Measurements from ENCODE around the gene SYNGR3. TPM values are rescaled to one million over a fixed set of nuclear protein-coding genes. Genes with fewer than 3 reads are reported as not detected.

The SYNGR3 gene
- total RNA-seq, 1 experiment from 2014 or later = 2.3 TPM

- DNase-seq (ENCODE audit: low spot score) = peak; percentile 71
Observed at GRCh38 chr16:1991948-1992703, 2.4 kb downstream of the SYNGR3 start.

- no peak for DNase-seq (ENCODE audit: low spot score)
Observed at GRCh38 chr16:1992704-1993317, 3.0 kb downstream of the SYNGR3 start.

DNA sequence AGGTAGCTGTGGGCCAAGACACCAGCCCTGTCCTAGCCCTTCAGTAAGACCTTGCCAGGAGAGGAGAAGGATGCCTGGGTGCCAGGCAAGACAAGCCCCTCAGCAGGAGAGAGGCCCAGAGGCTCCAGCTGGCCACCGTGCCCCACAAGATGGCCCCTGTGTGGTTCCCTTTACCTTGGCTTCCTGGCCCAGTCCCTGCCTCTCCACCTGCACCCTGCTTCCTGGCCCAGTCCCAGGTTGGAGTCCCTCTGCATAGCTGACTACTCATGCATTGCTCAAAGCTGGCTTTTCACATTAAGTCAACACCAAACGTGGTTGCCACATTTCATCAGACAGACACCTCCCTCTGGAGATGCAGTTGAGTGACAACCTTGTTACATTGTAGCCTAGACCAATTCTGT, 4.0 kb downstream of the SYNGR3 start:
- peak; percentile 33 for DNase-seq (ENCODE audit: low spot score)

- no peak for DNase-seq (ENCODE audit: low spot score)
Observed at GRCh38 chr16:1997494-1998359, 8.0 kb downstream of the SYNGR3 start.

- DNase-seq (ENCODE audit: low spot score) = no peak
Observed at GRCh38 chr16:1998360-1998835, 8.6 kb downstream of the SYNGR3 start.

DNA sequence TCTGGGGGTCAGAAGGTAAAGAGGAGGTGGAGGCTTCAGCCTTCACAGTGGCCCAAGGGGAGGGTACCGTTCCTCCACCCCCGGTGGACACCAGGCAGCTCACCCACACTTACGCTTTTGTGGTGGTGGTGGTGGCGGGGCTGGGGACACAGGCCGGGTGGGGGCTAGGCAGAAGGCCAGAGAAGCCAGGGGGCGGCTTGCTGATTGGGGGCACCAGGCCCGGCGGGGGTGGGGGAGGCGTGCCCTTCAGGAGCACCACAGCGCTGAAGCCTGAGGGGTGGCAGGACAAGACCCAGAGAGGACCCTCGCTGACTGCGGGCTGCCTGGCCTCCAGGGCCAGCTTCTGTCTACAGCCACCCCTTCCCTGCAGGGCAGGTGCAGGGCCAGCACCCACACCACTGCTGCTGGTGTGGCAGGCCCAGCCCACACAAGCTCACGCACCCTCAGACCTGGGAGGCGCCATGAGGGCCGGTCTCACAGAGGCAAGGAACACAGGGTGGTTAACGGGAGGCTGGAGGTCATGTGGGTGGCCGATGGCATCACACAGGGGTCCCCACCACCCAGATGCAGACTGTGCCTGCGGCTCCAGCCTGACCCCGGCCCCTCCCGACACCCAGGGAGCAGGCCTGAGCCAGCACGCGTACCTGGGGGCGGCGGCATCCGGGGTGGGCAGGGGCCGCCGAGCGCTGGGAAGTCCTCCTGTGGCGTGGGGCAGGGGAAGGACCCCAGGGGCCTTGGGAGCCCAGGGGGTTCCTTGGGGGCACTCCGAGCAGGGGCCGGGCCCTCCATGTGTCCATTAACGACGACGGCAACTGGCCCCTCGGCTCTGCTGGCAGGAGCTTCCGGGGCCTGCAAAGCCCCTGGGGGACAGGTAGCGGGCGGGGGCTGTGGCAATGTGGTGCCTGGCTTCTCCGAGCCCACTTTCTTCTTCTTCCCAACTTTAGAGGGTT, 9.4 kb downstream of the SYNGR3 start:
- no peak for DNase-seq (ENCODE audit: low spot score)

- no peak for DNase-seq (ENCODE audit: low spot score)
Observed at GRCh38 chr16:1999866-2000514, 10.2 kb downstream of the SYNGR3 start.

- no peak for DNase-seq (ENCODE audit: low spot score)
Observed at GRCh38 chr16:2001035-2001434, 11.3 kb downstream of the SYNGR3 start.

DNA sequence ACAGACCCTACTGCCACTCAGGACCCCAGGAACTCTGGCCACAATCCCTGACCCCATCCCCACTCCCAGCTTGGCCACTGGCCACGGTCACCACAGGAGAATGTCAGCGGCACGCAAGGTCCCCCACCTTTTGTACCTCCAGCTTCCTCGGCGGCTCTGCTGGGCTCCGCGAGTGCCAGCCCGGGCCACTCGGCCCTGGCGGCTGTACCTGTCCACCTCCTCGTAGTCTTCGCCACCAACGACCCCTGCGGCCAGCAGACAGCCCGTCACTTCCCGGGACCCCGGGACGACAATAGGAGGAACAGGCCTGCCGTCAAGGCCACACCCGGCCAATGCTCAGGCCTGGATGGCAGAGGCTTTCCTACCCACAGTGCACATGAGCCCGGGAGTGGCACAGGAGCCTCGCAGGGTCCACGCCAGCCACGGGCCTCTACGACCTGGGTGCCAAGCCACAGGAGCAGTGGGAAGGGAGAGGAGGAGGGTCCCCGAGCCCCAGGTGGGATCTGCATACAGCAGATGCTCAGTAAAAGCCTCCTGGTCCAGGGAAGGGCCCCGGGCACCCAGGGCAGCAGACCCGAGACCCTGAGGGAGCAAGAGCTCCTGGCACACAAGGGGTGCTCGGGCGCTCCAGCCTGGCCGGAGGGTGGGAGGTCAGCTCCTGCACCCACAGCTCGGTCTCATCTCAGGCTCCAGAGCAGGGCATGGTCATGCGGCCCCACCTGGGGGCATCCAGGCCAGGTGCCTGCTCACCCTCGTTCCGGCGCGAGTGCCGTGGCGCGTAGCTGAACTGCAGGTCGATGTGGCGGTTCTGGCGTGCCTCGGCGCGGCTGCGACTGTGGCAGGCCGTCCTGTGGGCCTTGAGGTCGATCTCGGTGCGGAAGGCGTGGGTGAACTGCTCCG, 11.9 kb downstream of the SYNGR3 start:
- DNase-seq (ENCODE audit: low spot score) = no peak

DNA sequence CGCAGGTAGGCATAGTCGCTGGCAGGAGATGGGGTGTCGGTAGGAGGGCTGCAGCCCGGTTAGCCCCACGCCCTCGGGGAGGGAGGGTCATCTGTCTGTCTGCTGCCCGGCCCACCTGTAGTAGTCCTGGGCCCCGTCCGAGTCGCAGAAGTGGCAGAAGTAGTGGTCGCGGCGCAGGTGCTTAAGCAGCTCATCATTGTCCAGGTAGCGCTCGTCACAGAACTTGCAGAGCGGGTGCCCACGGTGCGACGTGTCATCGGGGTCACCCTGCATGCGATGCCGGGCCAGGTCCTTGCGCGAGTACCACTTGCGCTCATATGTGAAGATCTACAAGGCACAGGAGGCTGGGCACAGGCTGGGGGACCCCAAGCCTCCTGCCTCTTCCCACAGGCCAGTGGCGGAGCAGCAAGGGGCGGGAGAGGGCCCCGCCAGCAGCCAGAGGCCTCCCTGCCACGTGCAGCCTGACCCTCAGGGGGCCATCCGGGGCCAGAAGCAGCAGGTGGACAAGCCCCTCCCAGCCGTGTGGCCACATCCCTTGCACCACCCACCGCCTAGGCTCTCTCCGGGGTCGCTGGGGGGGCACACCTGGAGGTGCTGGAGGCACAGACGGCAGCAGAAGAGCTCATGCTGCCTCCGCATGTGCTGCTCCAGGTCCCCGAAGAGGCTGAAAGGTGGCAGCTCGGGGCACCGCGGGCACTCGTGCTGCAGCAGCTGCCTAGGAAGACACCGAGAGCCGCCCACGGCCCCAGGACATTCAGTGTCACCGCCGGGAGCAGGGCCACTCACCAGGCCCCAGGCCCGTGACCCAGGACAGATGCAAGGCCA, 12.8 kb downstream of the SYNGR3 start:
- DNase-seq (ENCODE audit: low spot score) = no peak

- no peak for DNase-seq (ENCODE audit: low spot score)
Observed at GRCh38 chr16:2003231-2003826, 13.6 kb downstream of the SYNGR3 start.

DNA sequence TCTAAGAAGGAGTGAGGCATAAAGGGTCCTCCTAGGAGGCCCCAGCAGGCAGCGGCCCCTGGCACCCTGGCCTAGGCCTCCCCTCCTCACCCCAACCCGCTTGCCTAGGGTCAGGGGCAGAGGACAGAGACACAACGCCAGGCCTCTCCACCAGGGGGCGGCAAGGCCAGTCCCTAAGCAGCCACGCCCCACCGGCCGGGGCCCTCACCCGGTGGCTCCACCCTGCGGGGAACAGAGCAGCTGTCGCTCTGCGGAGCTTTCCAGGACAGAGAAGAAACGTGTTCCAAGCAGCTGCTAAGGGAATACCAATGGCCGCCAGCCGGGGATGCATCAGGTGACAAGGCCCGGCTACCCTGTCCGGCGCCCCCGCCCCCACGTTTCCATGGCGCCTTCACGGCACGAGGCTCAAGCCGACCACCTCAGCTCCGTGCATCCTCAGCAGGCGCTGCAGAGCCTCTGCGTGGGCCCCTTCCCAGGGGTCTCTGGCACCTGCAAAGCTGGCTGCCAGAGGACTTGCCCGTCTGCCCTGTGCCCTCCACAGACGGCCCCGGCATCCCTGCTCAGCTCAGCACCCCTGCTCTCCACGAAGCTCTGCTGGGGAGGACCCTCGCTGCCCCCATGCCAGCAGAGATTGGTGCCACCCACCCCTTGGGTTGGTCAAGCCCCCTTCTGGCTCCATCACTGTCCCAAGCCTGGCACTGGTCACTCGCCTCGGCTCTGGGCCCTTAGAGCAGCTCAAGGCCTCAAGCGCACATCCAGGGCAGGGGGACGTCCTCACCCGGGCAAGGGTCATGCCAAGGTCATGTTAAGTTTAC, 14.3 kb downstream of the SYNGR3 start:
- DNase-seq (ENCODE audit: low spot score) = peak; percentile 95

DNA sequence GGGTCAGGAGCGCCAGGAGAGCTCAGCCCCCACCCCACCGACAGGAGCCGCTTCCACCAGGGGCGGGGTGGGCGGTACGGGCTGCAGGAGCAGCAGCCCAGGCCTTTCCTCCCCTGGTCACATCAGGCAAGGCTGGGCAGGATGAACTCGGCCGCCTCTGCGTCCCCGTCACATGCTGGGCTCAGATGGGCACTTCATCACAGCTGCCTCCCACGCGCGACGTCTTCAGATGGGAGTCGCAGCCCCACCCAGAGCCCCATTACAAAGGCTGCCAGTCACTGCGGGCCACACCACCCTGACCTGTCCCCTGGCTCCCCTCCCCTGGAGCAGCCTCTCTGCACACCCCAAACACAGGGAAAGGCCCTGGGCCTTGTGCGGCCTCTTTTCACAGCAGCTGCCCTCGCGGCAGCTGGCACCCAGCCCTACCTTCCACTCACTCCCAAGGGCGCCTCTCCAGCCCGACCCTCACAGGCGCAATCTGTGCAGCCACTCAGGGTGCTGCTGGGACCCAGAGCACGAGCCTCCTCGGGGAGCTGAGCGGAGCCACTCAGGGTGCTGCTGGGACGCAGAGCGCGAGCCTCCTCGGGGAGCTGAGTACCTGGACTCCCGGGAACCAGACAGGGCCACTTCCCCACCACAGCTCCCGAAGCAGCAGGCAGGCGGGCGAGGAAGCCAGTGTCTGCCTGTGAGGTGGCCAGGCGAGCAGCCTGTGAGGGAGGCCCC, 15.2 kb downstream of the SYNGR3 start:
- DNase-seq (ENCODE audit: low spot score) = no peak

- no peak for DNase-seq (ENCODE audit: low spot score)
Observed at GRCh38 chr16:2005646-2006045, 15.9 kb downstream of the SYNGR3 start.

DNA sequence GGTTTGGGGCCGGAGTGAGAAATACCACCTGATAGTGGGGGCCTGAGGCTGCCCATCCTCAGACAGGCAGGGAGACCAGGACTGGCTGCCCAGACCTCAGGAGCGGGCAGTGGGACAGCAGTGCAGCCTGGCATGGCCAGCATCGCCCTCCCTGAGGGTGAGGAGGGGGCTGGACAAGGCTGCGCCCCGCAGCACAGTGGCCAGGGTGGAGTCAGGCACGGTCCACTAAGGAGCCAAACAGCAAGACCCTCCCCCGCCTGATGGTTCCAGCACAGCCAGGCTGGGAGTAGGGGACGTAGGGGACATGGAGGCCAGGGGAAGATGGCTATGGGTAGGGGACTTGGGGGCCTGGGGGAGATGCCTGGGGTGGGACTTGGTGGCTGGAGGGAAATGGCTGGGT, 16.5 kb downstream of the SYNGR3 start:
- DNase-seq (ENCODE audit: low spot score) = no peak

DNA sequence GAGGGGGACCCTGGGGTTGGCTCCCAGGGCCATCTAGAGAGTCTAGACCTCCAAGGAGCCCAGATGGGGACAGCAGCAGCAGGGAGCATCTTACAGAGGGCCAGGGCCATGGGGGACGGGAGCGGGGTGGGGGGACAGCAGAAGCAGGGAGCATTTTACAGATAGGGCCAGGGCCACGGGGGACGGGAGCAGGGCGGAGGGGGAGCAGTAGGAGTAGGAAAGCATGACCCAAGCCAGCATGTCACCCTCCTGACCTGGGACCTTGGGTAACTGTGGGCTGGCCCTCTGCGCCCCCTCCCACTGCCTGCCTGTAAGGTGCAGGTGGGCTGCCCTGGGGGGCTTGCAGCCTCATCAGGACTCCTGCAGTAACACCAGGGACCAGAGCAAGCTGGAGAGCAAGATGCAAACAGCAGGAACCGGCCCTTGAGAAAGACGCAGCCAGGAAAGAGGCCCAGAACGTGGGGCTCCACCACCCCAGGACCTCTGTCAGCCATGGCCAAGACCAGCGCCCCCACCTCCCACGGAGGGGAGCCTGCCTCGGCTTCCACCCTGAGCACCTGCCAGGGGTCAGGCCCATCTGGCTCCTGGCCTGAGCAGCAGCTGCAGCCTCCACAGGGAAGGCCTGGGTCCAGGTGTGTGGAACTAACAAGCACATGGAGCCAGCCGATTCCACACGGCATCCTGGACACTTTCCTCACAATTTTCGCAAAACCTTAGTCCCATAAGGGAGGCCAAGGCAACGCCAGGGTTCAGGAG, 17.5 kb downstream of the SYNGR3 start:
- no peak for DNase-seq (ENCODE audit: low spot score)

All from HT-29 (cell line).